Skeletal muscle tissue (tissue), 4 donors: ENCODE measurements around the gene CCDC88B. TPM values are rescaled to one million over a fixed set of nuclear protein-coding genes. Genes with fewer than 3 reads are reported as not detected.

Experiments
- H3K27ac ChIP-seq: one replicate; pipeline ENCODE4 v1.7.0; 2013; ENCODE audit warnings: mild to moderate bottlenecking, low read depth, low read length, inconsistent platforms
- H3K27me3 ChIP-seq, 3 donors: one replicate each; pipeline ENCODE4 v1.7.0; 2013; ENCODE audit warnings: low read length in 3 of 3; ENCODE audit not compliant: control insufficient read depth in 3 of 3, insufficient read depth in 3 of 3
- H3K36me3 ChIP-seq, 3 donors: one replicate each; pipeline ENCODE4 v1.7.0; 2013; ENCODE audit warnings: low read length in 3 of 3; ENCODE audit not compliant: control insufficient read depth in 3 of 3, insufficient read depth in 3 of 3
- H3K4me1 ChIP-seq, 3 donors: one replicate each; pipeline ENCODE4 v1.7.0; 2013; ENCODE audit warnings: low read length in 3 of 3, mild to moderate bottlenecking in 3 of 3; ENCODE audit not compliant: control insufficient read depth in 3 of 3, insufficient read depth in 3 of 3
- H3K4me3 ChIP-seq, 3 donors: one replicate each; pipeline ENCODE4 v1.7.0; 2013; ENCODE audit warnings: low read length in 3 of 3
- H3K9ac ChIP-seq, 3 donors: one replicate each; pipeline ENCODE4 v1.7.0; 2013; ENCODE audit warnings: low read length in 3 of 3, mild to moderate bottlenecking in 3 of 3, moderate library complexity in 2 of 3, low read depth in 1 of 3
- H3K9me3 ChIP-seq, 3 donors: one replicate each; pipeline ENCODE4 v1.7.0; 2013; ENCODE audit warnings: low read length in 3 of 3; ENCODE audit not compliant: control insufficient read depth in 3 of 3
- total RNA-seq: library from RNA; depleted of rRNA; stranded (reverse); fragments of >200 nt; gene quantifications from one replicate; pipeline ENCODE4 v1.2.3, GENCODE V29; 2014
- donor health status: Osteomylitis.

CCDC88B gene
- total RNA-seq, 1 donor from 2014 or later = 2.6 TPM

DNA sequence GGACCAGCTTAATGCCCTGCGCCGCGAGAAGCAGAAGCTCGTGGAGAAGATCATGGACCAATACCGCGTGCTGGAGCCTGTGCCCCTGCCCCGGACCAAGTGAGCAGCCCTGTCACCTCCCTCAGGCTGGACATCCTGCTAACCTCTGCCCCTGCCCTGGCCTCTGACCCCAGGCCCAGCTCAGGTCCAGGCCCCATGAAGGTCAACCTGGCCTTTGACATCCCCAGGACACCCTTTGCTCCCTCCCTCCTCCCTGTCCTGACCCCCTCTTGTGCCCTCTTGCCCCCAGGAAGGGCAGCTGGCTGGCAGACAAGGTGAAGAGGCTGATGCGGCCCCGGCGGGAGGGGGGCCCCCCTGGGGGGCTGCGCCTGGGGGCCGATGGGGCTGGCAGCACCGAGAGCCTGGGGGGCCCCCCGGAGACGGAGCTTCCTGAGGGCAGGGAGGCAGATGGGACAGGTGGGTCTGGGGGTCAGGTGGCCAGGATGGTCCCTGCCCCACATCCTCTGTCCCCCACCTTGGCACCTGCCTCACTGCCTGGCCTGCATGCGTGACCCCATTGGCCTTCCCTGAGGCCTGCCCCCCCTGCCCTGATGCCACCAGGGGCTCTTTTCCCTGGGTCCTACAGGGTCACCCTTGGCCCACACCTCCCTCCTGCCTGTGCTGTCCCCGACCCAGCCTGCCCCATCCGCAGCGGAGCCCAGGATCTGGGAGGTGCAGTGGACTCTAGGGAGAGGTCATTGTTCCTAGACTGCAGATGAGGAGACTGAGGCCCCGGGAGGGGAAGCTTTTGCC, 13.9 kb downstream of the CCDC88B start:
- Histone ChIP-seq H3K4me3 (no peak overlapping the region), H3K4me1 (peaks cover 18 to 19% (median 18%) of the 10 kb centered on the region in 3 donors), H3K36me3 (no peaks in the 10 kb centered on the region), H3K9ac (no peak overlapping the region), H3K27me3 (peaks cover 0 to 15% (median 5%) of the 10 kb centered on the region in 3 donors), H3K27ac (no peak overlapping the region), H3K9me3 (no peaks in the 10 kb centered on the region)

DNA sequence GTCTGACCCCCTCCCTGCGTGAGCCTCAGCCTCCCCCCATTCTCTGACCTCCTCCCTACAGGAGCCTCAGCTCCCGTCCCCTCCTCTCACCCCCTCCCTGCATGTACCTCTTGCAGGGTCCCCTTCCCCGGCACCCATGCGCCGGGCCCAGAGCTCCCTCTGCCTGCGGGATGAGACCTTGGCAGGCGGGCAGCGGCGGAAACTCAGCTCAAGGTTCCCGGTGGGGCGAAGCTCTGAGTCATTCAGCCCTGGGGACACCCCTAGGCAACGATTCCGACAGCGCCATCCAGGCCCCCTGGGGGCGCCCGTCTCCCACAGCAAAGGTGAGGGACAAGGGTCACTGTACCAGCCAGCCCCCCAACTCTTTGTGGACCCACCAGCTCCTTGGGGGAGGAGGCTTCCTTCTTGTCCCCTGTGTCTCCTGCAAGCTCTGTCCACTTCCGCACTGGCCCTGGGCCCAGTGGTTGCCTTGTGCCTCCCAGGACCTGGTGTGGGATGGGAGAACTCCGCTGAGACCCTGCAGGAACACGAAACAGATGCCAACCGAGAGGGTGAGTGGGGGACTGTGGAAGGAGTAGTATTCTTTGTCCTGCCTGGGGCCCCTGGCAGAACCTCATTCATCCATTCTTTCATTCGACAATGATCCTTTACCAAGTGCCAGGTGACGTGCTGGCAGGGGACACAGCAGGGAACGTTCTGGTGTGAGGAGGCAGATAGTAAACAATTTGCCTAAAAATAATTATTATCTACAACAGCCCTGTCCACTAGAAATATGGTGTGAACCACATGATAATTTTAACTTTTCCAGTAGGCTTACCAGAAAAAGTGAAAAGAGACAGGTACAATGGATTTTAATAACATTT, 15.3 kb downstream of the CCDC88B start:
- Histone ChIP-seq H3K4me3 (peak overlapping the region; percentile 54 to 67 (median 60)), H3K36me3 (peaks cover 0 to 2% (median 0%) of the 10 kb centered on the region in 3 donors), H3K27me3 (peaks cover 0 to 15% (median 5%) of the 10 kb centered on the region in 3 donors), H3K9ac (peak overlapping the region; percentile 51 to 79 (median 61)), H3K4me1 (peaks cover 27 to 31% (median 28%) of the 10 kb centered on the region in 3 donors), H3K27ac (no peak overlapping the region), H3K9me3 (no peaks in the 10 kb centered on the region)

DNA sequence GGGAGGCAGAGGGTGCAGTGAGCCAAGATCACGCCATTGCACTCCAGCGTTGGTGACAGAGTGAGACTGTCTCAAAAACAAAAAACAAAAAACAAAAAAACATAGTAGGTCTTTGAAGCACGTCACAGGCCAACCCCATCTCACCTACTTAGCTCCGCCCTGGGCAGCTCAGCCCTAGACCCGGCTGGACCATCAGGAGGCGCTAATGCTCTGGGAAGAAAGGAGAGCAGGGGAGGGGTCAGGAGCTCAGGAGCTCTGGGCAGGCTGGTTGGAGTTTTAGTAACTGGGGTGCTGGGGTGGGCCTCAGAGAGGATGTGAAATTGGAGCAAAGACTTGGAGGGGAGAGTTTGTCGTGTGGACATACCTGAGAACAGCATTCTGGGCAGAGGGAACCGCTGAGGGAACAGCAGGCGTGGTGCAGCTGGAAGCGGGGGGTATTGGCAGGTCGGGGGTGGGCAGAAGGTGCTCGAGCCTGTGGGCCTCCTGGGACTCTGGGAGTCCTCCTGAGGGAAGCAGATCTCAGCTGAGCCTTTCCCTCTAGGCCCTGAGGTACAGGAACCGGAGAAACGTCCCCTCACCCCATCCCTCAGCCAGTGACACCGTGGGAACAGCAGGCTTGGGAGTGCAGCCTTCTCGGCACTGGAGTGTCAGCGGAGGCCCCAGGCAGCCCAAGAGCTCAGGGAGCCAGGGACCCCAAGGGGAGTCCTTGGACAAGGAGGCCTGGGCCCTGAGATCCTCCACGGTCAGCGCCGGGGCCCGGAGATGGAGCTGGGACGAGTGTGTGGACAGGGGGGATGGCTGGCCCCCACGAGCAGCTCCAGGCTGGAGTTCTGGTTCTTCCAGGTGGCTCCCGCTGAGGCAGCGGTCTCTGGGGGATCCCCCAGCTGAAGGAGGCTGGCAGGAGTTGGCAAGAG, 16.8 kb downstream of the CCDC88B start:
- peaks cover under 1 to 12% (median 8%) of the 10 kb centered on the region in 3 donors for H3K36me3 ChIP-seq
- H3K4me1 ChIP-seq = peaks cover 27 to 31% (median 28%) of the 10 kb centered on the region in 3 donors
- peak overlapping the region in 1 of 3 donors; percentile 25 for H3K9ac ChIP-seq
- no peaks in the 10 kb centered on the region for H3K9me3 ChIP-seq
- peaks cover 0 to 15% (median 5%) of the 10 kb centered on the region in 3 donors for H3K27me3 ChIP-seq
- H3K4me3 ChIP-seq = no peak overlapping the region
- no peak overlapping the region for H3K27ac ChIP-seq

DNA sequence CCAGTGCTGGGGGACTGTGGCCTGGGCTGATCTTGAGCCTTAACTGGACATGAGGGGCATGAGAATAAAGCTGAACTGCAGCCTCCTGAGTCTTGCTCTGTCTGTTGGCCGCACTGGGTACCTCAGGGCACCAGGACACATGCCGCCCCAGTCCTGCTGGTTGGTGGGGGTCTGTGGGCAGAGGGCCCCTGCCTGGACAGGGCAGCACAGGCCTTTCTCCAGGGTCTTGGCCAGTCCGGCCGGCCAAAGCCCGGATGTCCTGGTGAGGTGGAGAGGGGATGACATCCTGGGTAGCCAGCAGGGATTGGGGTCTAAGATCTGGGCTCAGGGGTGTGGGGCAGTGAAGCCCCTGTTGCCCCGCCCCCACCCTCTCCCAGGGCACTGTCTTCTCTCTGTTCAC, 17.4 kb downstream of the CCDC88B start:
- H3K4me3 ChIP-seq = no peak overlapping the region
- H3K27ac ChIP-seq = no peak overlapping the region
- peaks cover 27 to 31% (median 28%) of the 10 kb centered on the region in 3 donors for H3K4me1 ChIP-seq

DNA sequence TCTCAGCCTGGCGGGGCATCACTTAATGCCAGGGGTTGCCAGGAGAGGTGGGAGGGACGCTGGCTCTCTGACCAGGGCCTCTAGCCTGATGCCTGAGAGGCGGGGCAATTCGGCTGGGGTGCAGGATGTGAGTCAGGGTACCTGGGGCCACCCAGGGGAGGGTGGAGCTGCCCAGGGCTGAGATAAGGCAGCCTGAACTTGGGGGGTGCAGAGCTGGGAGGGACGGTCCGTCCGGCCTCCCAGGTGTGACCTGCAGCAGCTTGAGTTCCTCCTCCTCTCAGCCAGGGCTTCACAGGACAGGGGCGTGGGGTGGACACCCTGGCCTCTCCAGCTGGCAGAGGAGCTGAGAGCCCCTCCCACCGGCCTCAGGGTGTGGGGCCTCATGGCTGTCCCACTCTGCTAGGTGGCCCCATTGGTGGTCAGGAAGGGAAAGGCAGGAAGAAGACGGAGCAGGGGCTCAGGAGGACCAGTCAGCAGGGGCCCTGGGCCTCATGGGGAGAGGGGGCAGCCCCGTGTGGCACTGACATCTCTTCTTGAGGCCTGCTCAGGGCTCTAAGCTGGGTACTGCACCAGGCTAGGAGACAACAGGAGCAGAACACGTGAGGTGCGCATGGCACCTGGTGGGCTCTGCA, 18.0 kb downstream of the CCDC88B start:
- no peaks in the 10 kb centered on the region for H3K9me3 ChIP-seq
- peaks cover 0 to 5% (median 4%) of the 10 kb centered on the region in 3 donors for H3K27me3 ChIP-seq
- H3K4me1 ChIP-seq = peaks cover 27 to 31% (median 28%) of the 10 kb centered on the region in 3 donors
- H3K36me3 ChIP-seq = peaks cover 11 to 21% (median 20%) of the 10 kb centered on the region in 3 donors
- H3K27ac ChIP-seq = peak overlapping the region; percentile 86
- H3K9ac ChIP-seq = peak overlapping the region; percentile 84 to 94 (median 90)
- peak overlapping the region; percentile 76 to 96 (median 95) for H3K4me3 ChIP-seq

More for the DNA sequence above, 17.4 kb downstream of the CCDC88B start:
- Histone ChIP-seq H3K9ac (peak overlapping the region in 1 of 3 donors; percentile 25), H3K27me3 (peaks cover 0 to 9% (median 5%) of the 10 kb centered on the region in 3 donors), H3K9me3 (no peaks in the 10 kb centered on the region), H3K36me3 (peaks cover 7 to 19% (median 15%) of the 10 kb centered on the region in 3 donors)

DNA sequence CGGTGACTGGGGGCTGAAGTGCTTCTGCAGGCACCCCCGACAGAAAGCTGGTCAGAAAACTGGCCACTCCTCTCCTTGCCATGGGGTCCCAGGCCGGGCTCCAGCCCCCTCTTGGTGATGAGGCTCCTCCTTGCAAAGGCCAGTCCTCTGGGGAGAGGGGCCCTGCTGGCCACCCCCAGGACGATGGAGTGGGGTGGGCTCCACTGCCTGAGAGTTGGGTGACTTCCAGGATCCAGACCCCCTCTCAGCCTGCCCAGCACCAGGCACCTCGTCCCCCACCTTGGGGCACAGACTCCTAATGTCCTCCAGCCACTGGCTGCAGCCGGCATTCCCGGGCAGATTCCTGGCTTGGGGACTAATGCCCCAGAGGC, 18.5 kb downstream of the CCDC88B start:
- Histone ChIP-seq H3K9ac (peak overlapping the region; percentile 84 to 94 (median 90)), H3K4me1 (peaks cover 27 to 31% (median 28%) of the 10 kb centered on the region in 3 donors), H3K36me3 (peaks cover 16 to 23% (median 23%) of the 10 kb centered on the region in 3 donors), H3K4me3 (peak overlapping the region; percentile 76 to 96 (median 95)), H3K27me3 (peaks cover 0 to 4% (median 2%) of the 10 kb centered on the region in 3 donors), H3K9me3 (no peaks in the 10 kb centered on the region), H3K27ac (peak overlapping the region; percentile 86)

DNA sequence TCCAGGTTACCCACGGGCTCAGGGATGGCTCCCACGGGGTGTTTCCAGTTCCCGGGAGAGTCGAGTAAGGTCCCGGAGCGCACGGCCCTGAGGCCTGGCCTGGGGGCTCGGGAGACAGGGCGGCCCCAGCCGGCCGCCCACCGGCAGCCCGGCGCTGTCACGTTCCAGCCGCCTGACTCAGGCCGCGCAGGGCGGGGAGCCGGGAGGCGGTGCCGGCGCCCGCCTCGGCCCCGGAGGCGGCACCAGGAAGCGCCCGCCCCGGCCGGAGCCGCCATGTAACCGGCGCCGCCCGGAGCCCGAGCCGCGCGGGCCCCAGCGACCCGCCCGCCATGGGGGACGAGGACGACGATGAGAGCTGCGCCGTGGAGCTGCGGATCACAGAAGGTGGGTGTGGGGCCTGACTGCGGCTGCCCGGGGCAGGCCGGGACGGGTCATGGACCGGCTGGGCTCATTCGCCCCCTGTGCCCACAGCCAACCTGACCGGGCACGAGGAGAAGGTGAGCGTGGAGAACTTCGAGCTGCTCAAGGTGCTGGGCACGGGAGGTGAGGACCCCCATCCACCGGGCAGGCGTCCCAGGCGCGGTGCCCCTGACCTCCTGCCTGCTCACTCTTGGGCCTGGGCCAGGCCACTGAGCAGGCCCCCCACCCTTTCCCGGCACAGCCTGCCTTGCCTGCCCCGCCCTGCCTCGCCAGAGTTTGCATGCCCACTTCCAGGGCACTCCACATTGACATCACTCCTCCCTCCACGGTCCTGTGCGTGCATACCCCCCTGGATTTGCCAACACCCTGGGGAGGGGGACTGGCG, 19.1 kb downstream of the CCDC88B start, which contains the start of gene RPS6KA4:
Gene RPS6KA4, plus strand, starts transcription at position 256 of the 805 bp plus-strand sequence. Its CDS starts 74 bp downstream, at position 330.
- peaks cover 22 to 23% (median 23%) of the 10 kb centered on the region in 3 donors for H3K36me3 ChIP-seq
- H3K4me3 ChIP-seq = peak within 1 kb of the TSS; percentile 78 to 96 (median 95)
- no peaks in the 10 kb centered on the region for H3K9me3 ChIP-seq
- peak within 1 kb of the TSS; percentile 84 to 94 (median 90) for H3K9ac ChIP-seq
- peaks cover 0 to 3% (median 0%) of the 10 kb centered on the region in 3 donors for H3K27me3 ChIP-seq
- H3K27ac ChIP-seq = peak within 1 kb of the TSS; percentile 86
- peaks cover 27 to 31% (median 28%) of the 10 kb centered on the region in 3 donors for H3K4me1 ChIP-seq

DNA sequence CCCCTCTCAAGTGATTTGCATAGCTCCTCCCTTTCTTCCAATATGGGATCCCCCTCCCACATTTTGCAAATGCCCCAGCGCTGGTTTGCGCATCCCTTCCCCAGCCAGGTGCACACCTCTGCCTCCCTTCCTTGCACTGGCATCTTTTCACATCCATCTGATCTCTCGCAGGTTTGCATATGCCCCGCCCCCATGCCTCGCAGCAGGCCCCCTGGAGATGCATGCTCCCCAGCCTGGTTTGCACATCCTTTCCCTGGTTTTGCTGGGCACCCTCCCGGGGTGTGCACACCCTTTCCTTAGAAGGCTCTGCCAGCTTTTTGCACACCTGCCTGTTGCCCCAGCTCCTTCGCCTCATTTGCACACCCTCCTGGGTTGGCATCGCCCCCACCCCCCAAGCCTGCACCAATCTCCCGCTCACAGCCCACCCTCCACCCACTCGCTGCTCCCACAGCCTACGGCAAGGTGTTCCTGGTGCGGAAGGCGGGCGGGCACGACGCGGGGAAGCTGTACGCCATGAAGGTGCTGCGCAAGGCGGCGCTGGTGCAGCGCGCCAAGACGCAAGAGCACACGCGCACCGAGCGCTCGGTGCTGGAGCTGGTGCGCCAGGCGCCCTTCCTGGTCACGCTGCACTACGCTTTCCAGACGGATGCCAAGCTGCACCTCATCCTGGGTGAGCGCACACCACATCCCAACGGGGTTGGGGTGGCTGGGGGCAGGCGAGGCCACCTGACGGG, 19.9 kb downstream of the CCDC88B start:
- peak overlapping the region; percentile 84 to 94 (median 89) for H3K9ac ChIP-seq
- H3K4me3 ChIP-seq = peak overlapping the region; percentile 78 to 96 (median 95)
- H3K27me3 ChIP-seq = no peaks in the 10 kb centered on the region
- H3K4me1 ChIP-seq = peaks cover 27 to 31% (median 27%) of the 10 kb centered on the region in 3 donors
- no peak overlapping the region for H3K27ac ChIP-seq
- H3K9me3 ChIP-seq = no peaks in the 10 kb centered on the region
- peaks cover 23 to 26% (median 23%) of the 10 kb centered on the region in 3 donors for H3K36me3 ChIP-seq
